Smooth muscle cell (in vitro differentiated cells): ENCODE measurements around the gene ADPRM. TPM values are rescaled to one million over a fixed set of nuclear protein-coding genes. Genes with fewer than 3 reads are reported as not detected.

ENCODE experiments used
- DNase-seq: peaks from one replicate; lab custom pipeline; 2025; ENCODE audit not compliant: unreplicated experiment; lab: John Stamatoyannopoulos, UW
- H2AFZ ChIP-seq: fragments of 200-600 bp; sonication (generic); 2 replicates; pipeline ENCODE4 v1.6.0; 2016; ENCODE audit warnings: antibody characterized with exemption, low read depth, mild to moderate bottlenecking
- H3F3A ChIP-seq: fragments of 200-600 bp; sonication (generic); 2 replicates; pipeline ENCODE4 v1.6.0; 2017; ENCODE audit warnings: antibody characterized with exemption, low read depth
- H3K27ac ChIP-seq: fragments of 200-600 bp; sonication (generic); 2 replicates; pipeline ENCODE4 v1.5.1; 2016; ENCODE audit warnings: low read depth, mild to moderate bottlenecking
- H3K27me3 ChIP-seq: fragments of 200-600 bp; sonication (generic); 2 replicates; pipeline ENCODE4 v1.6.1; 2016; ENCODE audit warnings: low read depth, mild to moderate bottlenecking
- H3K36me3 ChIP-seq: fragments of 200-600 bp; sonication (generic); 2 replicates; pipeline ENCODE4 v1.5.1; 2016; ENCODE audit warnings: low read depth
- H3K4me1 ChIP-seq: fragments of 200-600 bp; sonication (generic); 2 replicates; pipeline ENCODE4 v1.5.1; 2016; ENCODE audit warnings: low read depth
- H3K4me2 ChIP-seq: fragments of 200-600 bp; sonication (generic); 2 replicates; pipeline ENCODE4 v1.6.0; 2016; ENCODE audit warnings: mild to moderate bottlenecking
- H3K4me3 ChIP-seq: fragments of 200-600 bp; sonication (generic); 2 replicates; pipeline ENCODE4 v1.5.1; 2016; ENCODE audit warnings: mild to moderate bottlenecking
- H3K79me2 ChIP-seq: fragments of 200-600 bp; sonication (generic); 2 replicates; pipeline ENCODE4 v1.6.0; 2016; ENCODE audit warnings: low read depth, mild to moderate bottlenecking
- H3K9ac ChIP-seq: fragments of 200-600 bp; sonication (generic); 2 replicates; pipeline ENCODE4 v1.6.0; 2016; ENCODE audit warnings: low read depth
- H3K9me3 ChIP-seq: fragments of 200-600 bp; sonication (generic); replicated peaks from 2 replicates; pipeline ENCODE4 v1.5.1; 2016; ENCODE audit warnings: low read depth
- H4K20me1 ChIP-seq: fragments of 200-600 bp; sonication (generic); 2 replicates; pipeline ENCODE4 v1.6.0; 2016; ENCODE audit warnings: low read depth
- CTCF ChIP-seq: fragments of 200-600 bp; sonication (generic); IDR thresholded peaks from 2 replicates; pipeline ENCODE4 v1.5.1; 2017; ENCODE audit warnings: borderline replicate concordance, mild to moderate bottlenecking, antibody characterized with exemption; ENCODE audit not compliant: insufficient read depth, poor library complexity, severe bottlenecking
- whole genome bisulfite sequencing: methylation state at CpG from one replicate; pipeline ENCODE4 v1.1.7; 2016; ENCODE audit warnings: low lambda C conversion rate; 5-methylcytosine and 5-hydroxymethylcytosine counted together
- polyA plus RNA-seq: library from polyadenylated mRNA; unstranded; fragments of >200 nt; fragmentation: Nextera tagmentation; extraction: Ambion mirVana; gene quantifications from 2 replicates; pipeline ENCODE4 v1.2.1, GENCODE V29; 2016
- total RNA-seq: library from RNA; depleted of rRNA; stranded (reverse); fragments of >200 nt; gene quantifications from 2 replicates; pipeline ENCODE4 v1.2.3, GENCODE V29; 2014

ADPRM gene
- total and polyA plus RNA-seq, 2 experiments from 2014 or later, result 8.3 to 11.3 TPM

- Histone ChIP-seq H3K4me2 (no peak overlapping the region), H3K27me3 (no peaks in the 10 kb centered on the region), H3K4me3 (no peak overlapping the region), H3K36me3 (peaks cover 12% of the 10 kb centered on the region), H3K9ac (no peak overlapping the region), H2AFZ (no peak overlapping the region), H3K9me3 (no peaks in the 10 kb centered on the region), H3K27ac (no peak overlapping the region), H3K79me2 (peaks cover 33% of the 10 kb centered on the region), H3K4me1 (peaks cover 6% of the 10 kb centered on the region), H3F3A (peaks cover 10% of the 10 kb centered on the region), H4K20me1 (no peaks in the 10 kb centered on the region)
- DNase-seq, result no peak
- WGBS, result 81% methylated on average over 2 of the region's 2 CpGs
- no peak for TF ChIP-seq CTCF
Measured at GRCh38 chr17:10702574-10702973, 5.2 kb downstream of the ADPRM start.

GRCh38 chr17:10705727-10706126, 8.3 kb downstream of the ADPRM start:
- peaks cover 19% of the 10 kb centered on the region for H3K36me3 ChIP-seq
- H3K79me2 ChIP-seq, result peaks cover 9% of the 10 kb centered on the region
- no peak overlapping the region for H2AFZ ChIP-seq
- no peak for TF ChIP-seq CTCF
- H3K4me1 ChIP-seq, result no peaks in the 10 kb centered on the region
- DNase-seq, result no peak
- no peaks in the 10 kb centered on the region for H4K20me1 ChIP-seq
- no peak overlapping the region for H3K4me2 ChIP-seq
- WGBS, result 93% methylated on average over 5 of the region's 5 CpGs
- H3F3A ChIP-seq, result no peaks in the 10 kb centered on the region
- no peak overlapping the region for H3K27ac ChIP-seq
- no peak overlapping the region for H3K4me3 ChIP-seq
- no peaks in the 10 kb centered on the region for H3K27me3 ChIP-seq
- no peaks in the 10 kb centered on the region for H3K9me3 ChIP-seq
- H3K9ac ChIP-seq, result no peak overlapping the region

DNA sequence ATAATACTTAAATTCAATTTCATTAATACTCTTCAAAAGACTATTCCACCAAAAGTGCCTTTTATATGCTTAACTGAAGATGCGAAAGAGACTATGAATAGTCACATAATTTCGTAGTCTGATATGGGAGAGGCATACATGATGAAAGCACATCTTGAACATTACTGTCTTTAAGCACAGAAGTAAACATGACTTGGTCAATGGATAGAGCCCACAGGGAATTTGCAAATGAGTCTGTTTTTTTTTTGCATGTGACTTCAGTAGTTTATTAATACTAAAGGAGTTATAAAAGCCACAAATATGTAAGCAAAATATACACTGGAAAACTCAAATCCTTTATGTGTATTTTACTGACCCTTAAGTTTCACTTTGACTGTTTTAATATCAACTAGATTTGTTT, 15.9 kb downstream of the ADPRM start:
- Histone ChIP-seq H3F3A (no peaks in the 10 kb centered on the region), H2AFZ (no peak overlapping the region), H3K27ac (no peak overlapping the region), H3K4me1 (no peaks in the 10 kb centered on the region), H3K27me3 (no peaks in the 10 kb centered on the region), H3K4me3 (no peak overlapping the region), H3K4me2 (no peak overlapping the region), H3K9me3 (no peaks in the 10 kb centered on the region), H3K36me3 (peaks cover 12% of the 10 kb centered on the region), H4K20me1 (no peaks in the 10 kb centered on the region), H3K79me2 (no peaks in the 10 kb centered on the region), H3K9ac (no peak overlapping the region)
- no peak for DNase-seq
- WGBS, result 69% methylated on average over 2 of the region's 2 CpGs
- TF ChIP-seq CTCF, result no peak

DNA sequence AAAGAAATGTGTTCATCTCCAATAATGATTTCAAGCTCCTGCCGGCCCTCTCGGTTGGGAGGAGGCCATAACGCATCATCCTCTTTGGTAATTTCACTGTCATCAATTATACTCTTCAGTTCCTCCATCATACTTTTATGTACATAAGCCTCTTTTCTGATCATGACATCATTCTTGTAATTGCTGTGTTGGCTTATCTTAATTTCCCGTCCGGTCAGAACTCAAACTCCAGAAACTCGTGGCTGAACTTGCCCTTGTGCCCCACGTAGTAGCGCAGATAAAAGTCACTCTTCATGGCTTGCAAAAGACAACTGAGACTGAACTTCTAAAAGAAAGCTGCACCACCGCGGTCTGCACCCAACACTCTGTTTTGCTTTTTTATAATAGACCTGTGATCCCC, 18.8 kb downstream of the ADPRM start:
- TF ChIP-seq CTCF, result no peak
- no peaks in the 10 kb centered on the region for H3K4me1 ChIP-seq
- no peaks in the 10 kb centered on the region for H3K79me2 ChIP-seq
- H4K20me1 ChIP-seq, result no peaks in the 10 kb centered on the region
- no peaks in the 10 kb centered on the region for H3K27me3 ChIP-seq
- H3K27ac ChIP-seq, result no peak overlapping the region
- H3K36me3 ChIP-seq, result peaks cover 7% of the 10 kb centered on the region
- no peak overlapping the region for H3K4me3 ChIP-seq
- H3K4me2 ChIP-seq, result no peak overlapping the region
- no peak overlapping the region for H3K9ac ChIP-seq
- no peak overlapping the region for H2AFZ ChIP-seq
- DNase-seq, result no peak
- H3F3A ChIP-seq, result no peaks in the 10 kb centered on the region
- no peaks in the 10 kb centered on the region for H3K9me3 ChIP-seq
- WGBS, result 88% methylated on average over 10 of the region's 10 CpGs
